Effector CD8-positive, alpha-beta T cell (primary cell): ENCODE measurements around the gene SPTBN4.
"Not testable (repeated sequence)": the region's sequence is repeated elsewhere in the genome, so short reads cannot be mapped to it uniquely, and the experiment has no call there.

Experiments used
- DNase-seq: peaks from one replicate; lab custom pipeline; 2025; lab: John Stamatoyannopoulos, UW

SPTBN4 gene

GRCh38 chr19:40502647-40503319 lies 36.0 kb downstream of the SPTBN4 start:
- DNase-seq = no peak

- no peak for DNase-seq
Measured at GRCh38 chr19:40503320-40503695, 36.5 kb downstream of the SPTBN4 start.

GRCh38 chr19:40506099-40506498 lies 39.3 kb downstream of the SPTBN4 start:
- DNase-seq = no peak

GRCh38 chr19:40507892-40508291 lies 41.1 kb downstream of the SPTBN4 start:
- DNase-seq = no peak

GRCh38 chr19:40508739-40509260 lies 42.0 kb downstream of the SPTBN4 start:
- DNase-seq = no peak

GRCh38 chr19:40510526-40511115 lies 43.8 kb downstream of the SPTBN4 start:
- DNase-seq = no peak

- DNase-seq = no peak
Measured at GRCh38 chr19:40511487-40511886, 44.7 kb downstream of the SPTBN4 start.

- no peak for DNase-seq
Measured at GRCh38 chr19:40512110-40512472, 45.3 kb downstream of the SPTBN4 start.

GRCh38 chr19:40512473-40513344 lies 45.9 kb downstream of the SPTBN4 start:
- DNase-seq = no peak

GRCh38 chr19:40513345-40513678 lies 46.5 kb downstream of the SPTBN4 start:
- DNase-seq = no peak

GRCh38 chr19:40513741-40514315 lies 47.0 kb downstream of the SPTBN4 start:
- DNase-seq = no peak

GRCh38 chr19:40517248-40517647 lies 50.4 kb downstream of the SPTBN4 start:
- no peak for DNase-seq

GRCh38 chr19:40519352-40520322 lies 52.8 kb downstream of the SPTBN4 start:
- no peak for DNase-seq

- no peak for DNase-seq
Measured at GRCh38 chr19:40521276-40521675, 54.5 kb downstream of the SPTBN4 start.

- not testable (repeated sequence) for DNase-seq
Measured at GRCh38 chr19:40521900-40522299, 55.1 kb downstream of the SPTBN4 start.

GRCh38 chr19:40523322-40524047 lies 56.7 kb downstream of the SPTBN4 start:
- no peak for DNase-seq

GRCh38 chr19:40524133-40524549 lies 57.3 kb downstream of the SPTBN4 start:
- DNase-seq = no peak

- no peak for DNase-seq
Measured at GRCh38 chr19:40524655-40525054, 57.9 kb downstream of the SPTBN4 start.

GRCh38 chr19:40525234-40526051 lies 58.6 kb downstream of the SPTBN4 start:
- DNase-seq = no peak

- no peak for DNase-seq
Measured at GRCh38 chr19:40528078-40528477, 61.3 kb downstream of the SPTBN4 start.
